Spleen (tissue), 11 donors: Measurements from ENCODE around the gene NRARP. TPM values are rescaled to one million over a fixed set of nuclear protein-coding genes. Genes with fewer than 3 reads are reported as not detected.

Experiments
- DNase-seq: peaks from one replicate; pipeline ENCODE4 v3.0.0-alpha.2; 2020
- H3K27ac ChIP-seq, 8 donors: fragments of 200-600 bp; sonication (generic) in 7 of 8; 1 replicate in 4 of 8; 2 replicates in 4 of 8; pipeline versions ENCODE4 v1.5.0 to v1.8.0; 2016 to 2021; ENCODE audit warnings: inconsistent platforms in 4 of 8, mild to moderate bottlenecking in 4 of 8, moderate library complexity in 1 of 8
- H3K27me3 ChIP-seq, 7 donors: fragments of 200-600 bp; sonication (generic) in 6 of 7; replicated peaks in 1 of 7; 1 replicate in 4 of 7; 2 replicates in 3 of 7; pipeline versions ENCODE4 v1.5.0 to v1.8.0; 2016 to 2021; ENCODE audit warnings: inconsistent platforms in 3 of 7, mild to moderate bottlenecking in 1 of 7
- H3K36me3 ChIP-seq, 6 donors: fragments of 200-600 bp; sonication (generic) in 5 of 6; 1 replicate in 4 of 6; 2 replicates in 2 of 6; pipeline versions ENCODE4 v1.5.0 to v1.8.0; 2016 to 2021; ENCODE audit warnings: inconsistent platforms in 2 of 6
- H3K4me1 ChIP-seq, 6 donors: fragments of 200-600 bp; sonication (generic) in 5 of 6; 1 replicate in 3 of 6; 2 replicates in 3 of 6; pipeline versions ENCODE4 v1.5.0 to v1.8.0; 2016 to 2021; ENCODE audit warnings: inconsistent platforms in 3 of 6
- H3K4me3 ChIP-seq, 8 donors: fragments of 200-600 bp; sonication (generic) in 7 of 8; 1 replicate in 4 of 8; 2 replicates in 4 of 8; pipeline versions ENCODE4 v1.5.0 to v1.8.0; 2016 to 2021; ENCODE audit warnings: inconsistent platforms in 4 of 8, mild to moderate bottlenecking in 4 of 8, moderate library complexity in 2 of 8
- H3K9me3 ChIP-seq, 8 donors: fragments of 200-600 bp; sonication (generic) in 7 of 8; 1 replicate in 4 of 8; 2 replicates in 4 of 8; pipeline versions ENCODE4 v1.5.0 to v1.8.0; 2016 to 2021; ENCODE audit warnings: inconsistent platforms in 4 of 8
- CTCF ChIP-seq, 11 experiments: fragments of 200-600 bp in 7 of 11; fragments of 450-650 bp in 4 of 11; sonication (generic) in 4 of 11; IDR thresholded peaks in 8 of 11; conservative IDR thresholded peaks in 3 of 11; 1 replicate in 7 of 11; 2 replicates in 4 of 11; pipeline versions ENCODE4 v1.4.0 to v1.8.0; 2016 to 2021; ENCODE audit warnings: antibody characterized with exemption in 11 of 11, inconsistent platforms in 4 of 11, mild to moderate bottlenecking in 1 of 11
- POLR2A ChIP-seq, 3 donors: fragments of 450-650 bp; IDR thresholded peaks; one replicate each; pipeline ENCODE4 v1.5.1; 2017; ENCODE audit warnings: antibody characterized with exemption in 3 of 3, mild to moderate bottlenecking in 1 of 3
- POLR2AphosphoS5 ChIP-seq, 3 donors: sonication (generic); formaldehyde crosslinking; IDR thresholded peaks; one replicate each; pipeline ENCODE4 v1.5.1; 2017; ENCODE audit warnings: antibody characterized with exemption in 3 of 3
- WGBS, 5 donors: extraction: QIAGEN DNeasy Blood & Tissue Kit in 3 of 5; methylation state at CpG; one replicate each; pipeline versions ENCODE4 v1.1.5 to v1.1.7; 2013 to 2018; 5-methylcytosine and 5-hydroxymethylcytosine counted together
- intact Hi-C: fragments of 100-400 bp; cut with DNase I; formaldehyde crosslinking; loops from one replicate; pipeline ENCODE4 v1.15.0; 2023; ENCODE audit warnings: low total_unique reads
- polyA plus RNA-seq, 3 donors: library from polyadenylated mRNA; stranded (reverse); fragments of 200-250 nt; gene quantifications; one replicate each; pipeline ENCODE4 v1.2.1, GENCODE V29; 2013
- total RNA-seq, 7 donors: library from RNA; depleted of rRNA in 3 of 7; stranded (reverse); fragments of >200 nt in 3 of 7; fragmentation: NEBNext Ultra II Directional in 4 of 7; extraction: Animal tissue kit (Norgen Biotek cat#: 25700) in 4 of 7; gene quantifications; one replicate each; pipeline versions ENCODE4 v1.1.0 to v1.2.1, GENCODE V29; 2016 to 2021
- donor health status: healthy with polysubstance abuse.
- donor health status: DM: no; HTN: no; CAD: no; lungs with moderate emphysema.
- donor health status: DM: no; HTN: no; CAD: no.
- donor health status: Bipolar disorder and iron deficiency.
- donor health status: healthy.
- donor health status: DM: no; HTN: no; CAD: no.
- donor health status: DM: yes; HTN: yes; CAD: no.

The NRARP gene
- total and polyA plus RNA-seq, 10 donors, result 0.37 to 24.4 (median 8.0) TPM

GRCh38 chr9:137278721-137279711 is 23.1 kb downstream of the NRARP start:
- WGBS, 5 donors, result 87 to 97% (median 89%) methylated on average over 107 to 139 of the region's 139 CpGs
- peak; percentile 78 for DNase-seq
- peak overlapping the region; percentile 54 to 91 (median 66) for H3K4me3 ChIP-seq

GRCh38 chr9:137278061-137278701 is 23.9 kb downstream of the NRARP start:
- H3K4me1 ChIP-seq, result peaks cover 11 to 96% (median 80%) of the 10 kb centered on the region in 6 donors
- DNase-seq, result peak; percentile 89
- no peaks in the 10 kb centered on the region for H3K27me3 ChIP-seq
- no peak for TF ChIP-seq POLR2AphosphoS5 (IDR thresholded peaks at IDR 0.05)
- no peak for TF ChIP-seq CTCF (IDR thresholded peaks at IDR 0.05 in 8 of 11, conservative IDR thresholded peaks at IDR 0.05 in 3 of 11)
- no peak for TF ChIP-seq POLR2A (IDR thresholded peaks at IDR 0.05)
- no peaks in the 10 kb centered on the region for H3K9me3 ChIP-seq
- intact Hi-C loops, result no loop called here
- H3K36me3 ChIP-seq, result peaks cover 0 to 56% (median 22%) of the 10 kb centered on the region in 6 donors
- H3K4me3 ChIP-seq, result peak overlapping the region; percentile 54 to 91 (median 66)
- 7 to 12% (median 11%) methylated on average over 13 to 54 of the region's 54 CpGs for WGBS, 5 donors
- peak overlapping the region; percentile 84 to 95 (median 92) for H3K27ac ChIP-seq

More at GRCh38 chr9:137278721-137279711, 23.1 kb downstream of the NRARP start:
- no peaks in the 10 kb centered on the region for H3K9me3 ChIP-seq
- peaks cover 0 to 56% (median 23%) of the 10 kb centered on the region in 6 donors for H3K36me3 ChIP-seq
- TF ChIP-seq CTCF (IDR thresholded peaks at IDR 0.05 in 8 of 11, conservative IDR thresholded peaks at IDR 0.05 in 3 of 11), result no peak
- peak in 1 of 3 donors; percentile 23 for TF ChIP-seq POLR2AphosphoS5 (IDR thresholded peaks at IDR 0.05)
- TF ChIP-seq POLR2A (IDR thresholded peaks at IDR 0.05), result no peak
- H3K27me3 ChIP-seq, result no peaks in the 10 kb centered on the region
- H3K27ac ChIP-seq, result peak overlapping the region in 6 of 8 donors; percentile 92 to 95 (median 94)
- intact Hi-C loops, result no loop called here
- peaks cover 11 to 94% (median 84%) of the 10 kb centered on the region in 6 donors for H3K4me1 ChIP-seq

- intact Hi-C loops, result no loop called here
- no peaks in the 10 kb centered on the region for H3K27me3 ChIP-seq
- TF ChIP-seq CTCF (IDR thresholded peaks at IDR 0.05 in 8 of 11, conservative IDR thresholded peaks at IDR 0.05 in 3 of 11) (peak in 8 of 11 experiments; percentile 19 to 57 (median 37)), POLR2AphosphoS5 (IDR thresholded peaks at IDR 0.05) (peak; percentile 86 to 91 (median 88)), POLR2A (IDR thresholded peaks at IDR 0.05) (peak in 1 of 3 donors; percentile 31)
- no peaks in the 10 kb centered on the region for H3K9me3 ChIP-seq
- peaks cover 8 to 94% (median 73%) of the 10 kb centered on the region in 6 donors for H3K4me1 ChIP-seq
- H3K36me3 ChIP-seq, result peaks cover 0 to 56% (median 29%) of the 10 kb centered on the region in 6 donors
- 0 to 4% (median 3%) methylated on average over 14 to 25 of the region's 25 CpGs for WGBS, 5 donors
- H3K4me3 ChIP-seq, result peak within 1 kb of the TSS; percentile 54 to 91 (median 66)
- DNase-seq, result peak; percentile 96
- H3K27ac ChIP-seq, result peak within 1 kb of the TSS; percentile 84 to 95 (median 92)
Measured at GRCh38 chr9:137277329-137278041, 24.6 kb downstream of the NRARP start, which contains the start of gene TOR4A. Gene TOR4A, plus strand, starts transcription at chr9:137277726. Its CDS starts 964 bp downstream, at chr9:137278690.
